Upper lobe of left lung (tissue), 6 donors: Measurements from ENCODE around the gene COL2A1. TPM values are rescaled to one million over a fixed set of nuclear protein-coding genes. Genes with fewer than 3 reads are reported as not detected.

Experiments used
- ATAC-seq, 2 donors: fragments of 200-7000 bp; cut with Tn5 transposase; one replicate each; pipeline ENCODE4 v1.9.1; 2022; ENCODE audit warnings: mild to moderate bottlenecking in 2 of 2, moderate library complexity in 2 of 2; ENCODE audit not compliant: low FRiP score in 2 of 2
- DNase-seq, 2 donors: peaks; one replicate each; pipeline ENCODE4 v3.0.0-alpha.2; 2019 to 2020
- H3K27ac ChIP-seq, 4 donors: fragments of 200-600 bp; sonication (generic); one replicate each; pipeline ENCODE4 v1.5.1; 2016 to 2019
- H3K27me3 ChIP-seq, 4 donors: fragments of 200-600 bp; sonication (generic); one replicate each; pipeline ENCODE4 v1.5.1; 2017 to 2019
- H3K36me3 ChIP-seq, 4 donors: fragments of 200-600 bp; sonication (generic); one replicate each; pipeline ENCODE4 v1.5.1; 2016 to 2019
- H3K4me1 ChIP-seq, 4 donors: fragments of 200-600 bp; sonication (generic); one replicate each; pipeline ENCODE4 v1.5.1; 2018 to 2019
- H3K4me3 ChIP-seq, 4 donors: fragments of 200-600 bp; sonication (generic); one replicate each; pipeline ENCODE4 v1.5.1; 2017 to 2019; ENCODE audit warnings: mild to moderate bottlenecking in 2 of 4, moderate library complexity in 1 of 4
- H3K9me3 ChIP-seq, 4 donors: fragments of 200-600 bp; sonication (generic); one replicate each; pipeline ENCODE4 v1.5.1; 2018 to 2019
- CTCF ChIP-seq, 6 experiments: fragments of 450-650 bp in 4 of 6; fragments of 200-600 bp in 2 of 6; sonication (generic) in 2 of 6; IDR thresholded peaks; one replicate each; pipeline ENCODE4 v1.5.1; 2016 to 2019; ENCODE audit warnings: antibody characterized with exemption in 6 of 6
- EP300 ChIP-seq, 4 donors: sonication (generic); formaldehyde crosslinking; IDR thresholded peaks; one replicate each; pipeline ENCODE4 v1.5.1; 2017; ENCODE audit warnings: antibody characterized with exemption in 4 of 4, control low read depth in 2 of 4
- POLR2A ChIP-seq, 4 donors: fragments of 450-650 bp; IDR thresholded peaks; one replicate each; pipeline ENCODE4 v1.5.1; 2016 to 2017; ENCODE audit warnings: antibody characterized with exemption in 4 of 4, mild to moderate bottlenecking in 2 of 4
- POLR2AphosphoS5 ChIP-seq, 2 donors: sonication (generic); formaldehyde crosslinking; IDR thresholded peaks; one replicate each; pipeline ENCODE4 v1.5.1; 2017; ENCODE audit warnings: antibody characterized with exemption in 2 of 2
- WGBS, 2 donors: methylation state at CpG; one replicate each; pipeline ENCODE4 v1.1.5; 2017 to 2018; 5-methylcytosine and 5-hydroxymethylcytosine counted together
- total RNA-seq, 6 donors: library from RNA; depleted of rRNA in 4 of 6; stranded (reverse); fragments of >200 nt in 4 of 6; gene quantifications; one replicate each; pipeline versions ENCODE4 v1.1.0 to v1.2.1, GENCODE V29; 2016 to 2021
- donor health status: DM: no; HTN: no; CAD: no; lungs with moderate emphysema.
- donor health status: DM: no; HTN: yes; CAD: no; lungs with severe emphysema.

Gene COL2A1
- total RNA-seq, 6 donors from 2014 or later, result 0.34 TPM; not detected in 5

GRCh38 chr12:47985596-47986290, 18.5 kb downstream of the COL2A1 start:
- H3K9me3 ChIP-seq, result no peaks in the 10 kb centered on the region
- TF ChIP-seq POLR2A (IDR thresholded peaks at IDR 0.05), result no peak
- TF ChIP-seq CTCF (IDR thresholded peaks at IDR 0.05), result no peak
- TF ChIP-seq EP300 (IDR thresholded peaks at IDR 0.05), result no peak
- no peak for TF ChIP-seq POLR2AphosphoS5 (IDR thresholded peaks at IDR 0.05)
- no peak overlapping the region for H3K27ac ChIP-seq
- 85 to 90% methylated on average over 9 to 13 of the region's 16 CpGs for WGBS, 2 donors
- no peak overlapping the region for H3K4me3 ChIP-seq
- ATAC-seq (no peak), DNase-seq (peak in 1 of 2 donors; percentile 66)
- no peaks in the 10 kb centered on the region for H3K36me3 ChIP-seq
- H3K4me1 ChIP-seq, result peaks cover 0 to 7% (median 2%) of the 10 kb centered on the region in 4 donors
- H3K27me3 ChIP-seq, result no peaks in the 10 kb centered on the region

GRCh38 chr12:47984331-47984801, 19.9 kb downstream of the COL2A1 start:
- H3K36me3 ChIP-seq, result no peaks in the 10 kb centered on the region
- H3K4me1 ChIP-seq, result peaks cover 0 to 7% (median 2%) of the 10 kb centered on the region in 4 donors
- 93 to 95% methylated on average over 8 of the region's 8 CpGs for WGBS, 2 donors
- H3K27me3 ChIP-seq, result no peaks in the 10 kb centered on the region
- no peak for ATAC-seq
- no peaks in the 10 kb centered on the region for H3K9me3 ChIP-seq
- TF ChIP-seq CTCF (IDR thresholded peaks at IDR 0.05) (no peak), POLR2A (IDR thresholded peaks at IDR 0.05) (no peak), POLR2AphosphoS5 (IDR thresholded peaks at IDR 0.05) (no peak), EP300 (IDR thresholded peaks at IDR 0.05) (no peak)
- H3K4me3 ChIP-seq, result no peak overlapping the region
- DNase-seq, result no peak
- H3K27ac ChIP-seq, result no peak overlapping the region

GRCh38 chr12:47983541-47984115, 20.6 kb downstream of the COL2A1 start:
- DNase-seq (peak in 1 of 2 donors; percentile 32), ATAC-seq (no peak)
- Histone ChIP-seq H3K27me3 (no peaks in the 10 kb centered on the region), H3K4me1 (peaks cover 0 to 7% (median 2%) of the 10 kb centered on the region in 4 donors), H3K36me3 (no peaks in the 10 kb centered on the region), H3K4me3 (no peak overlapping the region), H3K27ac (no peak overlapping the region), H3K9me3 (no peaks in the 10 kb centered on the region)
- 60 to 93% methylated on average over 1 to 5 of the region's 5 CpGs for WGBS, 2 donors
- TF ChIP-seq POLR2A (IDR thresholded peaks at IDR 0.05) (no peak), EP300 (IDR thresholded peaks at IDR 0.05) (no peak), POLR2AphosphoS5 (IDR thresholded peaks at IDR 0.05) (no peak), CTCF (IDR thresholded peaks at IDR 0.05) (no peak)

- Histone ChIP-seq H3K4me3 (no peak overlapping the region), H3K4me1 (peaks cover 0 to 7% (median 2%) of the 10 kb centered on the region in 4 donors), H3K27ac (no peak overlapping the region), H3K27me3 (no peaks in the 10 kb centered on the region), H3K36me3 (no peaks in the 10 kb centered on the region), H3K9me3 (no peaks in the 10 kb centered on the region)
- 86 to 91% methylated on average over 11 of the region's 11 CpGs for WGBS, 2 donors
- ATAC-seq (no peak), DNase-seq (peak in 1 of 2 donors; percentile 37)
- TF ChIP-seq CTCF (IDR thresholded peaks at IDR 0.05) (no peak), POLR2A (IDR thresholded peaks at IDR 0.05) (no peak), POLR2AphosphoS5 (IDR thresholded peaks at IDR 0.05) (no peak), EP300 (IDR thresholded peaks at IDR 0.05) (no peak)
Observed at GRCh38 chr12:47982770-47983169, 21.5 kb downstream of the COL2A1 start.
